HG03469 (cell line): ENCODE measurements around the gene PPFIA4.

ENCODE experiments used
- ATAC-seq: cut with Tn5 transposase; IDR thresholded peaks from one replicate; pipeline ENCODE4 v1.9.1; 2021; ENCODE audit warnings: mild to moderate bottlenecking, moderate library complexity, moderate number of reproducible peaks; ENCODE audit not compliant: unreplicated experiment

PPFIA4 gene

DNA sequence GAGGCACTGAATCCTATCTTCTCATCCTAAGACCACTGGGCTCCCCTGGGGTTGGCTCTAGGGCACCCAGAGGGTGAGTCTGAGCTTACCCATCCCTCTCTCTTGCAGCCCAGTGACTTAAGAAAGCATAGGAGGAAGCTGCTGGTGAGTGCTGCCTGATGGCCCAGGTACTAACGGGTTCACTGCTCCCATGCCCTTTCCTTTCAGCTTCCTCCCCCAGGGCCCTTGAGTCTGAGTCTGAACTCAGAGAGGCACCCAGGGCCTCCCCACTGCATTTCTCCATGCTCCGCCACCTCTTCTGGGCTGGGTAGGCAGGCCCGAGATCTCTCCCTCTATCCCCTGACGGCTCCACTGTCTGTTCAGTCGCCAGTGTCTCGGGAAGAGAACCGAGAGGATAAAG lies 29.7 kb downstream of the PPFIA4 start:
- no peak for ATAC-seq

- no peak for ATAC-seq
These were observed 30.2 kb downstream of the PPFIA4 start for GRCh38 chr1:203056516-203056915.

DNA sequence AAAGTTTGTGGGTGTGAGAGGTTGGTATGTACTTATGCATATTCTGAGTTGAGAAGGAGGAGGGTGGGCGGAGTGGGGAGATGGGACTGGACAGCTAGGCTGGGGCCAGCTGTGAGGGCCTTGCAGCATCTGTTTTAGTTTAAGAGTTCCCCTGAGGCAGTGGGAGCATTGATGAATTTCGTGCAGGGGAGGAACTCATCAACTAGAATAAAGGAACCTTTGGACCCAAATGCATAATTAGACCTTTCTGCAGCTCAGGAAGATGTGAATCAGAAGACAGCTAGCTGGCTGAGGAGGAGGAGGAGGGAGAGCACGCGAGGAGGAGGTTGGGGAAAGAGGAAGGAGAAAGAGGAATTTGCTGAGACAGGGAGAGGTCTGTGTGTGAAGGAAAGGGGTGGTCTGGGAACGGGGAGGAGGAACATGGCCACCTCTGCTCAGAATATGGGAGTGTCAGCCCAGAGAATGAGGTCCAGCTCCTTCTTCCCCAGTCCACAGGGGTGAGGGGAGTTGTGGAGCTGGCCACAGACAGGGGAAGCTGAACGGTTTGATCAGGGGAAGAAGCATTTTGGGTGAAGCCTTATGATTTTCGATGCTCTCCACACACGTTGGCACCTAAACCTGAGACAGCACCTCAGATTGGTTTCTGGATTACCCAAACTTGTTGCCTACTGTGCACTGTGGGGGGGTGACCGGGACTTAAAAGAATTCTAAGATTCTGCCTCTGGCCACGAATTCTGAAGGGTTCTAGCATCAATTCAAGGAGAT lies 31.8 kb downstream of the PPFIA4 start:
- ATAC-seq = no peak

DNA sequence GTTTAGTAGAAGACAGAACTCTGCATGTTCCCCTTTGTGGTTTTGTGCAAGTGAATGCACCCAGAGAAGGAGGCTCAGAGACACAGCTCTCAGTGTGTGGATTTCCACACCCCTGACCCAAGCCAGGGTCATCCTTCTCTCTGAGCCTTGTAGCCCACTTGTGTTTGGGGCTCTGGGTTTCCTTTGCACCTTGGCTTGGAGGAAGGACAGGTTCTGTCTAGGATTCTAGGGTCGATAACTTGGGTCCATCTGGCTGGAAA lies 32.3 kb downstream of the PPFIA4 start:
- no peak for ATAC-seq

DNA sequence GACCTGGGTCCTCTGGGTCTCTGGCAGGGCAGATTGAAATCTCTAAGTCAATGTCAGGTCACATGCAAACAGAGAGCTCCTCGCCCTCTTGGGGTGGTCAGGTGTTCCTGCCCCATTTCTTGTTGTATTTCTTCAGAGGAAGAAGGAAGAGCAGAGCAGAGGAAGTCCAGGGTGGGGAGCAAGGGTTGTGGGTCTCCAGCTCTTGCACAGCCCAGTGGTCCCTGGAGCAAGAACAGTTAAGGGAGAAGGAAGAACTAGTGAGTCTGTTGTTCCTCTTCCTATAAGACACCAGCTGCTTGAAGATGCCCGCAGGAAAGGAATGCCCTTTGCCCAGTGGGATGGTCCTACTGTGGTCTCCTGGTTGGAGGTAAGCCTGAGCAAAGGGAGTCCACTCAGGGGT lies 33.2 kb downstream of the PPFIA4 start:
- no peak for ATAC-seq

DNA sequence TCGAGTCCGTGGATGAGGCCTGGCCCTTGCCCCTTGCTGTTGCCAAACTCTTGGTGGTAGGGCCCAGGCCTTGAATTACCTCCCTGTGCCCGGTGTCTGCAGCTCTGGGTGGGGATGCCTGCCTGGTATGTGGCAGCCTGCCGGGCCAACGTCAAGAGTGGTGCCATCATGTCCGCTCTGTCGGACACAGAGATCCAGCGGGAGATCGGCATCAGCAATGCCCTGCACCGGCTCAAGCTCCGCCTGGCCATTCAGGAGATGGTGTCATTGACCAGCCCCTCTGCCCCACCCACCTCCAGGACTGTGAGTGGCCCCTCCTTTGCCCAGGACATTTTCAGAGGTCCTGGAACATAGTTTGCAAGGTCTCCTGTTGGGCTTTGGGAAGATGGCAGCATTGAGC lies 33.8 kb downstream of the PPFIA4 start:
- no peak for ATAC-seq

DNA sequence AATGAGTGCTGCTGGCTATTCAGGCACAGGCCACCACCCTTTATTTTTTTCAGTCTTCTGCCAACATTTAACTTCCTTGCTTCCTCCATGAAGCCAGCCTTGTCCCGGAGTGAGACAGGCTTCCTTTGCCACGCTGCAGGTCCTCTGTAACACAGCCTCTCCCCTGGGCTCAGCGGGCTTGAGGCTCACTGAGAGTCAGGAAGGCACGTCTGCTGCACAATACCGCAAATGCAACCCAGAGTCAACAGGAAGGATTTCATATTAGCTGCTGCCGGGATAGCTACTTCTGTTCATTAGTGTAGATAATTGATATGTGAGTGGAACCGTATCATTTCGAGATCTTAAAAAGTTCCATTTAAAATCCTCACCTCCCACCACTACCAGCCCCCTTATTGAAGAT lies 37.0 kb downstream of the PPFIA4 start:
- no peak for ATAC-seq

- ATAC-seq = no peak
These were observed 38.9 kb downstream of the PPFIA4 start for GRCh38 chr1:203065191-203065590.

DNA sequence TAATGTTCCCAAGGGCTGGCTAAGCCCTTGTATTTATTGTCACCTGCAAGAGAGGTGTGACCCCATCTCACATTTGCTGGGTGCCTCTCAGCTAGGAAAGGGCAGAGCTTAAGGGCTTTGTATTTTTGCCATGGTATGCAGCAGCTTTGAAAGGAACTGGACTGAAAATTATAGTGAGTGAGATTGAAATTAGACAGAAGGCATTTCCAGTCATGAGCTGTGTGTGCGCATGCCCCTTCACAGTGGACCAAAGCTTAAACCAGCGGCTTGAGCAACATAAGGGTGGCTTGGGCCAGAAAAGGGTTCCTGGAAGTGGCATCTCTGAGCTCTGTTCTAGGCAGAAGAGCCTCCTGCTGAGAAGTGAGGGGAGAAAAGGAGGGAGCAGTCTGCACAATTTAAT lies 39.7 kb downstream of the PPFIA4 start:
- ATAC-seq = no peak

DNA sequence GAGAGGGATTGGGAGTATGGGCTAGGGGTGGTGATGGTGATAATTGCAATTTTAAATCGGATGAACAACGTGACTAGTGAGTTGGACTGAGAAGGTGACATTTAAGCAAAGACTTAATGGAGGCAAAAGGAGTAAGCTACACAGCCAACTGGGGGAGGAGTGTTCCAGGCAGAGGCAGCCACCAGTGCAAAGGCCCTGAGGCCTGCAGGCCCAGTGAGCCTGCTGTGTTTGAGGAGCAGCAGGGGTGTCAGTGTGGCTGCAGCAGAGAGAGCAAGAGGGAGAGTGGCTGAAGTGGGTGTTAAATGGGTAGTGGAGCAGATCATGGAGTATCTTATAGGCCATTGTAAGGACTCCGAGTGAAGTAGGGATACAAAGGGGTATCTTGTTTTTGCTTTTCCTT lies 40.7 kb downstream of the PPFIA4 start:
- ATAC-seq = no peak

DNA sequence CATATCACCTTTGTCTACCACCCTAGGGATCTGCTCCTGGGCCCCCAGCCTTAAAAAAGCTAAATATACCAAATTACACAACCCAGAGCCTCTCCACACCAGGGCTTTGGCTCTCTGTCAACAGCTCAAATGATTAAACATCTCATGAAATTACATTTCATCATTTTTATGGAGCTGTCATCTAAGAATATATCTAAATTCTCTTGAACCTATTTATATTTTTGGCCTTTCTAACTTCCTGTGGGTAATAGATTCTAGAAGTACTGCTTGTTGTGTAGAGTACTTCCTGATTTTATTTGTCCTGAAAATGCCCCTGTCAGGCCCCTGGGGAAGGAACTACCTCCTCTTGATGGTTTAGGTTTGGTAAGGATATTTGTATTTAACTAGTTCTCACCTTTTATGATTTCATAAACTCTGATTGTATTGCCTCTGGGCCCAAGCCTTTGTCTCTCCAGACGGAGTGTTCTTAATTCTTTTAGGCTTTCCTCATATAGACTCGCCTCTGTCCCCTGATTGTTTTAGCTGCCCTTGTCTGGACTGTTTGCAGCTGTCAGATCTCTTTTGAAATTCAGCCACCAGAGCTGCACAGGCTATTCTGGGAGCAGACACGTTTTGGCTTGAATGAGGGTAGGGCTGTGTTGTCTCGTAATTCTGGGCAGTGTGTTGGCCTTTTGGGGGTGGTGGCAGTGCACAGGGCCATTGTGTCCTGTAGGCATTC lies 42.9 kb downstream of the PPFIA4 start:
- ATAC-seq = no peak

DNA sequence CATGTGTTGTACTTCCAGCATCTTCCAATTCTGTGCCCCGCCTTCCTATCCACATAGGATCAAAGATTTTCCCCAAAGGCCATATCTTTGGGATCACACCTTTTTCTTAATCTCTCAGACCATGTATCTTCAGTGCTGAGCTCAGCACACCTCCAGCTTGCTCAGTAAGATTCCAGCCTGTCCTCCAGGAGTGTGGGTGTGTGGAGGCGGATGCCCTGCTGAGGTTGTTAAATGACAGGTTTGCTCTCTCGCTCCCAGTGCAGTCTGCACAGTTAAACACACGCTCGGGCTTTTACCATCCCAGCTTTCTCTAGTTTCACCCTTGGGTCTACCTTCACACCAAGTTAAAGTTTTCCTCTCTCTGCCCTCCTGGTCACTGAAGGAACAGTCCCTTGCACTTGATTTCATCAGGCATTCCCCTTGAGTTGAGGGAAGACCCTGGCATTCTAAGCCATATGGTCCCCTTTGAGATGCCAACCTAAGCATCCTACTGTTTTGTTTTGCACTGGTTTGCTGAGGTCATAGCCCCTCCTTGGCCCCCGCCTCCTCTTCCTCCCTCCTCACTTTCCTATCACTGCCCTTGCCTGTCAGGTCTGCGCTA lies 45.8 kb downstream of the PPFIA4 start:
- ATAC-seq = no peak

DNA sequence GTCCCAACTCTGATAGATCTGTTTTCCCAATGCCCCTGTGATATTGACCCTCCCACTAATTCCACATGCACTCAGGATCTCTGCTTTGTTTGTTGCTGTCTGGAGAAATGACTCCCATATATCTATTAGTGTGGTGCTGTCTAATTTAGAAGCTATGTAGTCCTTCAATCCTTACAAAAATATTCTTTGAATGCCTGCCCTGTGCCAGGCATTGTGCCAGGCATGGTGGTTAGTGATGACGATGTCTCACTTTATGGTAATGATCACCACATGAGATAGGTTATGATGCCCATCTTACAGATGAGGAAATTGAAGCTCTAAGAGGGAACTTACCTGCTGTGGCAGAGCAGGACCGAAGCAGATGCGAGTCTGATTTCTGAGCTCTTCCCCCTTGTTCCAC lies 46.6 kb downstream of the PPFIA4 start:
- ATAC-seq = no peak

GRCh38 chr1:203073469-203073868 lies 47.2 kb downstream of the PPFIA4 start:
- ATAC-seq = no peak

- ATAC-seq = no peak
These were observed 48.3 kb downstream of the PPFIA4 start for GRCh38 chr1:203074610-203075009.

GRCh38 chr1:203075236-203076030 lies 49.1 kb downstream of the PPFIA4 start:
- no peak for ATAC-seq

- ATAC-seq = no peak
These were observed 49.8 kb downstream of the PPFIA4 start for GRCh38 chr1:203076031-203076511.

DNA sequence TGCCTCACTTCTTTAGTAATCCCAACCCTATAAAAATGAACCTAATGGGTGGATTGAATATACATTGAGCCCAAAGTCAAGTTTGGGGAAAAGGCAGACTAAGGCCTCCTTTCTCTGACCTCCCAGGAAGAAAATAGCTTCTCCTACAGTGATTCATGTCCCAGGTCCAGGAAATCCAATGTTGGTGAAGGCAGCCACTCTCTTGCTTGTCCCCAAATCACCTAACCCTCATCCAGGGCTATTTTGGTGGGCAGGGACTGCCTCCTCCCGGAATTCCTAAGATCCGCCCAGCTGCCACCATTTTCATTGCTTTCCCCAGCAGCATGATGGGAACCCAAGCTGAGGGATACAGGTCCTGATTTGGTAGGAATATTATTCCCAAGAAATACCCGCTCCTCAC lies 51.1 kb downstream of the PPFIA4 start:
- no peak for ATAC-seq

DNA sequence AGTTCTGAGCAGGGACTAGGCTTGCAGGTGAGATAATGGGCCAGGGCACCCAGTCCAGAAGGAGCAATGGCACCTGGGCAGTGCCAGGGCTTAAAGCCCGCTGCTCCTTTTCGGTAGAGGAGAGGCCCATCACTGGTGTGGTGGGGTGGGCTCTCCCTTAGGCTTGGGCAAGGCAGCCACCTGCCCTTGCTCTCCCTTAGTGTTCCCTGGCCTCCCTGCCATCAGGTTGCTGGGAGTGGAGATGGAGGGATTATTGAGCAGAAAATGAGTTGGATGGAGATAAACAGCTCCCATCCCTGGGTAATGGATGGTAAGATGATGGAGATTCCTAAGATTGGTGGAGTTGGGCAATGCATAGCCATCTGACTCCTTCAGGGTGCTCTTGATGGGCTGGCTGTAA lies 51.7 kb downstream of the PPFIA4 start:
- ATAC-seq = no peak

DNA sequence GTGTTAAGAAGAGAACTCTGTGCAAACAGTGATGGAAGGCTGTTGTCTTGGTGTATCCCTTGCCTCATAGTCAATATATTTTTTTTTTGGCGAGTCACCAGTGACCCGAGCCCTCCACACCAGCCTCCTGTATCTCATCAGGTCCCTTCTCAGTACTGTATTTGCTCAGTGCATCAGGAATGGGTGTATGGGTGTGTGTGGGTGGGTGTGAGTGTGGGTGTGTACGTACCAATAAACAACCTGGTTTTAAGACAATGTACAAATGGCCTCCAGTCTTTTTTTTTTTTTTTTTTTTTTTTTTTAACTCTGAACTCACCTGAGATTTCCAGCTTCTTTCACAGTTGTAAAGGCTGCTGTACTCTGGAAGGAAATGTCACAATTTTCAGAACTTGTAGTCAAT lies 52.2 kb downstream of the PPFIA4 start:
- no peak for ATAC-seq

- no peak for ATAC-seq
These were observed 54.2 kb downstream of the PPFIA4 start for GRCh38 chr1:203080456-203080855.
